HL-60 (cell line): Measurements from ENCODE around the gene PCLO.

Experiments used
- DNase-seq, 2 experiments: peaks; one replicate each; pipeline ENCODE4 v3.0.0-alpha.2; 2010 to 2020; ENCODE audit warnings: low read depth in 1 of 2, low spot score in 1 of 2
- H3K27ac ChIP-seq: fragments of 250-450 bp; sonication (Bioruptor Pico); replicated peaks from 2 replicates; pipeline ENCODE4 v1.5.1; 2020; ENCODE audit warnings: mild to moderate bottlenecking, moderate library complexity
- H3K27me3 ChIP-seq: fragments of 250-450 bp; sonication (Bioruptor Pico); 2 replicates; pipeline ENCODE4 v1.5.1; 2021; ENCODE audit warnings: mild to moderate bottlenecking, moderate library complexity; ENCODE audit not compliant: insufficient read depth, poor library complexity, severe bottlenecking
- H3K4me3 ChIP-seq: replicated peaks from 2 replicates; pipeline ENCODE4 v1.5.1; 2011; ENCODE audit warnings: mild to moderate bottlenecking, control low read depth, low read length; ENCODE audit not compliant: insufficient read depth
- GABPA ChIP-seq: IDR thresholded peaks from 2 replicates; pipeline ENCODE4 v1.6.1; 2012; ENCODE audit warnings: low read depth
- POLR2AphosphoS5 ChIP-seq: IDR thresholded peaks from 2 replicates; pipeline ENCODE4 v1.6.1; 2012; ENCODE audit warnings: low read depth
- SPI1 ChIP-seq: IDR thresholded peaks from 2 replicates; pipeline ENCODE4 v1.6.1; 2012; ENCODE audit warnings: low read depth, mild to moderate bottlenecking, borderline replicate concordance
- TF ChIP-seq, protein P1 (sequence below): IDR thresholded peaks from one replicate; pipeline ENCODE4 v1.5.1; 2011; ENCODE audit warnings: low read length, control low read depth, inconsistent platforms; ENCODE audit not compliant: insufficient read depth
- TF ChIP-seq, protein P2 (sequence below): IDR thresholded peaks from 2 replicates; pipeline ENCODE4 v1.6.1; 2012; ENCODE audit warnings: low read depth; ENCODE audit not compliant: insufficient replicate concordance

Gene PCLO

DNA sequence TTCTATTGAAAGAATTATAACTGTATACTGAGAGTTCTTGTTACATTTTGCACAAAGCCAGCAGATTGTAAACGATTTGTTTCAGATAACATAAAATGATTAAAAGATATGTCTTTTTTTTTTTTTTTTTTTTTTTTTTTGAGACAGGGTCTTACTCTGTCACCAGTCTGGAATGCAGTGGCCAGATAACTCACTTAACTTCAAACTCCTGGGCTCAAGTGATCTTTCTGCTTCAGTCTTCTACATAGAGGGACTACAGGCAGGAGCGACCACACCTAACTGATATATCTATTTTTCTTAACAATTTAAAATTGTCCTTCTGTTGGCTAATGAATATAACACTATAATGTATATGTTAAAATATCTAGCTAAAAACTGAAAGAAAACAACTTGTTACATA is 401.9 kb downstream of the PCLO start:
- no peak for DNase-seq
- TF ChIP-seq, protein P1, sequence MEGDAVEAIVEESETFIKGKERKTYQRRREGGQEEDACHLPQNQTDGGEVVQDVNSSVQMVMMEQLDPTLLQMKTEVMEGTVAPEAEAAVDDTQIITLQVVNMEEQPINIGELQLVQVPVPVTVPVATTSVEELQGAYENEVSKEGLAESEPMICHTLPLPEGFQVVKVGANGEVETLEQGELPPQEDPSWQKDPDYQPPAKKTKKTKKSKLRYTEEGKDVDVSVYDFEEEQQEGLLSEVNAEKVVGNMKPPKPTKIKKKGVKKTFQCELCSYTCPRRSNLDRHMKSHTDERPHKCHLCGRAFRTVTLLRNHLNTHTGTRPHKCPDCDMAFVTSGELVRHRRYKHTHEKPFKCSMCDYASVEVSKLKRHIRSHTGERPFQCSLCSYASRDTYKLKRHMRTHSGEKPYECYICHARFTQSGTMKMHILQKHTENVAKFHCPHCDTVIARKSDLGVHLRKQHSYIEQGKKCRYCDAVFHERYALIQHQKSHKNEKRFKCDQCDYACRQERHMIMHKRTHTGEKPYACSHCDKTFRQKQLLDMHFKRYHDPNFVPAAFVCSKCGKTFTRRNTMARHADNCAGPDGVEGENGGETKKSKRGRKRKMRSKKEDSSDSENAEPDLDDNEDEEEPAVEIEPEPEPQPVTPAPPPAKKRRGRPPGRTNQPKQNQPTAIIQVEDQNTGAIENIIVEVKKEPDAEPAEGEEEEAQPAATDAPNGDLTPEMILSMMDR, result no peak
- TF ChIP-seq SPI1, result no peak
- Histone ChIP-seq H3K27me3 (peaks cover 3% of the 10 kb centered on the region), H3K4me3 (no peak overlapping the region), H3K27ac (no peak overlapping the region)

DNA sequence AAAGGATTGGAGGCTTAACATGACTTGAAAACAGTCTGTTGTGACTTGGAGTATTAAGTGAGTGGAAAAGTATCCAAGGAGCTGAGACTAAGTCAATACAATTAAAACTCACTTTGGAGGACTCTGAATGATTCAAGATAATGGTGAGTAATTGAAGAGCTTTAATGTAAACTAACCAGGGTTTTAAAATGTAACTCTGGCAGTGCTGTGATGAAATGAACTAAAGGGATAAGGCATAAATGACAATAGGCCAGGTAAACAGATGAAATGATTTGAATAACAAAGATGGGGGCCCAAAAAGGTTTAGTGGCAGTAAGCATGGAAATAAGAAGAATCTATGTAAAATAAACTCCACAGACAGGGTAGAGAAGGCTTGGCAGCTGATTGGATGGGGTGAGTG is 402.6 kb downstream of the PCLO start:
- Histone ChIP-seq H3K27ac (no peak overlapping the region), H3K4me3 (no peak overlapping the region), H3K27me3 (peaks cover 3% of the 10 kb centered on the region)
- TF ChIP-seq GABPA (no peak), SPI1 (no peak), POLR2AphosphoS5 (no peak)
- TF ChIP-seq, protein P1, result no peak
- DNase-seq, result no peak

DNA sequence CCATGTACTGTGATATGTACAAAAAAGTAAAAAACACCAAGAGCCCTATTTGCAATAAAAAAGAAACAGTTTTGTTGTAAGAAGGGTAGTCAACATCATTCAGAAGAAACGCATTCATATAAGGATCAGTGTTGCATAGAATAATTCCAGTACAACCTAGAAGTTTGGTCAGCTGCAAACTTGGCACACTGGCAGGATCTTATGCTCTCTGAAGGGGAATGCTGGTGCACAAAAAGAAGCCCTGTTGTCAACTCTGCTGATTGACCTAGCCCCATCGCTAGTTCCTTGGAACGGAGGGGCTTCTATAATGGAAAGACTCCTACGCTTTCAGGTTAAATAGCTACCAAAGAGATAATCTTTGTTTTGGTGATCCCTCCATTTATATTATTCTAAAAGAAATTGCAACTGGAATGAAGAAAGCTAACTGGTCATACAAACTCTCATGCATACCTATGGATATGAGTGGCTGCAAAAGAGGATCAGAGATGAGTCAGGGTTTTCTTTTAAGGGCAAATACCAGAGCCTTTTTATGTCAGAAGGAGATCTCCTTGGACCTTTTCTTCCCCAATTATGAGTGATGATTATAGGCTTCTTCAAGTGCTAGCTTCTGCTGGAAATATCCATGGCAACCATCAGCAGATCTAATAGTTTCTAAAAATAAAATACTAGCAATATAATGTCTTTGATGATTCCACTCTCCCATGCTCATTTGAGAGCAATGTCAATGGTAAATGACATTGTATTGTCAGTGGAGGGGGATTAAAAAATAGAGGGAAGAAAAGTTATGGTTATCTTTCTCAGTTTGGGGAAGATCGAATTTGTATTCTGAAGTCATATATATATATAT is 406.8 kb downstream of the PCLO start:
- Histone ChIP-seq H3K27me3 (peaks cover 3% of the 10 kb centered on the region), H3K27ac (no peak overlapping the region), H3K4me3 (no peak overlapping the region)
- TF ChIP-seq SPI1 (no peak), GABPA (no peak), POLR2AphosphoS5 (no peak)
- TF ChIP-seq, protein P2, sequence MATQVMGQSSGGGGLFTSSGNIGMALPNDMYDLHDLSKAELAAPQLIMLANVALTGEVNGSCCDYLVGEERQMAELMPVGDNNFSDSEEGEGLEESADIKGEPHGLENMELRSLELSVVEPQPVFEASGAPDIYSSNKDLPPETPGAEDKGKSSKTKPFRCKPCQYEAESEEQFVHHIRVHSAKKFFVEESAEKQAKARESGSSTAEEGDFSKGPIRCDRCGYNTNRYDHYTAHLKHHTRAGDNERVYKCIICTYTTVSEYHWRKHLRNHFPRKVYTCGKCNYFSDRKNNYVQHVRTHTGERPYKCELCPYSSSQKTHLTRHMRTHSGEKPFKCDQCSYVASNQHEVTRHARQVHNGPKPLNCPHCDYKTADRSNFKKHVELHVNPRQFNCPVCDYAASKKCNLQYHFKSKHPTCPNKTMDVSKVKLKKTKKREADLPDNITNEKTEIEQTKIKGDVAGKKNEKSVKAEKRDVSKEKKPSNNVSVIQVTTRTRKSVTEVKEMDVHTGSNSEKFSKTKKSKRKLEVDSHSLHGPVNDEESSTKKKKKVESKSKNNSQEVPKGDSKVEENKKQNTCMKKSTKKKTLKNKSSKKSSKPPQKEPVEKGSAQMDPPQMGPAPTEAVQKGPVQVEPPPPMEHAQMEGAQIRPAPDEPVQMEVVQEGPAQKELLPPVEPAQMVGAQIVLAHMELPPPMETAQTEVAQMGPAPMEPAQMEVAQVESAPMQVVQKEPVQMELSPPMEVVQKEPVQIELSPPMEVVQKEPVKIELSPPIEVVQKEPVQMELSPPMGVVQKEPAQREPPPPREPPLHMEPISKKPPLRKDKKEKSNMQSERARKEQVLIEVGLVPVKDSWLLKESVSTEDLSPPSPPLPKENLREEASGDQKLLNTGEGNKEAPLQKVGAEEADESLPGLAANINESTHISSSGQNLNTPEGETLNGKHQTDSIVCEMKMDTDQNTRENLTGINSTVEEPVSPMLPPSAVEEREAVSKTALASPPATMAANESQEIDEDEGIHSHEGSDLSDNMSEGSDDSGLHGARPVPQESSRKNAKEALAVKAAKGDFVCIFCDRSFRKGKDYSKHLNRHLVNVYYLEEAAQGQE, result no peak
- TF ChIP-seq, protein P1, result no peak
- no peak for DNase-seq

DNA sequence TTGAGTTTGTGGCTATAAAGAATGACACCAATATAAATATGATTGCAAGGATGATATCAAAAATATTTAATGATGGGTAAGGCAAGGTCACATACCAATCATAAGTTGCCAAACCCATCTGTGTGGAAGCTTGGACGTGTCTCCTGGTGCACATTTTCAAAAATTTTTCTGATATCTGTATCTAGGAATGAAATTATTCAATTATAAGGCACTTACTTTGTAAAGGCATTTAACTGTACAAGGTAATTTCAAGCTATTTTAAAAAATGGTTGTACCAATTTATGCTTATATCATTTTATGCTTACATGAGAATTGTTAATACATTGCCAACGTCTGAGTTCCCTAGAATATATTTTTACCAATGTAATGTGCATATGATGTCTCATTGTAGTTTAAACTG is 412.7 kb downstream of the PCLO start:
- no peak for DNase-seq
- no peak overlapping the region for H3K27ac ChIP-seq
- no peak overlapping the region for H3K4me3 ChIP-seq
- H3K27me3 ChIP-seq, result no peaks in the 10 kb centered on the region
- TF ChIP-seq SPI1 (no peak), GABPA (no peak), POLR2AphosphoS5 (no peak)
- TF ChIP-seq, protein P1, result no peak
- TF ChIP-seq, protein P2, result no peak
